HL-60 (cell line): ENCODE data around the gene CDKL4.

Experiments
- POLR2AphosphoS5 ChIP-seq: IDR thresholded peaks from 2 replicates; pipeline ENCODE4 v1.6.1; 2012; ENCODE audit warnings: low read depth
- TF ChIP-seq, protein P1 (sequence below): IDR thresholded peaks from one replicate; pipeline ENCODE4 v1.5.1; 2011; ENCODE audit warnings: low read length, control low read depth, inconsistent platforms; ENCODE audit not compliant: insufficient read depth
- TF ChIP-seq, protein P2 (sequence below): IDR thresholded peaks from 2 replicates; pipeline ENCODE4 v1.6.1; 2012; ENCODE audit warnings: low read depth; ENCODE audit not compliant: insufficient replicate concordance

DNA sequence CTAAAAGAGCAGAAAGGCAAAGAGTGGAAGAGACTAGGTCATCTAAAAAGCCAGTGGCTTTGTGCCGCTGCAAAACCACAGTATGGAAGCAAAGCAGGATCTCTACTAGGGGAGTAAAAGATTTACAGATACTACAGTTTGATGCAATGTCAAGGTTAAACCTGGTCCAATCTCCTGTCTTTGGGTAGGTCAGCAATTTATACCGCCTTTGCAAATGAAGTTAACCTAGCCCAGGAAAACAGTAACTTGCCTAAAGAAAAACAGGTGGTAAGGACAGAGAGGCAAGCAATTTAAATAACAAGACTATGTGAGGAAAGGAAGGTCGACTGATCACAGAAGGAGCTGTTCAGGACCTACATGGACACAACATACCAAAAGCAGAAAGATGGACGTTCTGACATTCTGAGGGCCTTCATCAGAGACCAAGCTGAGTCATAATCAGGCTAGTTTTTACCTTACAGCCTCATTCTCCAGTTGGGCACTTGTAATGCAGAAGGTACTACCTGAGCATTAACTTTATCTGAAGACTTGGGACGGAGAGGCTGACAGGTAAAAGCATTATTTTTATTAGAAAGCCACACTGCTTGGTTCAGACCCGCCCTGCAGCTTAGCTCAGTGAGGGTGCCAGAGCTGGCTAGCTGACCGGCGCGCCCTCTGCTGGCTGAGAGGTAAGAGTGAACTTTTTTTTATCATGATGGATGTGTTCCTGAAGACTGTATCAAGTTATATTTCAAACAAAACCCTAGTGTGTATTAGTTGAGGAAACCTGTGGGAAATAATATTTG lies 15.9 kb downstream of the CDKL4 start:
- TF ChIP-seq, protein P1, sequence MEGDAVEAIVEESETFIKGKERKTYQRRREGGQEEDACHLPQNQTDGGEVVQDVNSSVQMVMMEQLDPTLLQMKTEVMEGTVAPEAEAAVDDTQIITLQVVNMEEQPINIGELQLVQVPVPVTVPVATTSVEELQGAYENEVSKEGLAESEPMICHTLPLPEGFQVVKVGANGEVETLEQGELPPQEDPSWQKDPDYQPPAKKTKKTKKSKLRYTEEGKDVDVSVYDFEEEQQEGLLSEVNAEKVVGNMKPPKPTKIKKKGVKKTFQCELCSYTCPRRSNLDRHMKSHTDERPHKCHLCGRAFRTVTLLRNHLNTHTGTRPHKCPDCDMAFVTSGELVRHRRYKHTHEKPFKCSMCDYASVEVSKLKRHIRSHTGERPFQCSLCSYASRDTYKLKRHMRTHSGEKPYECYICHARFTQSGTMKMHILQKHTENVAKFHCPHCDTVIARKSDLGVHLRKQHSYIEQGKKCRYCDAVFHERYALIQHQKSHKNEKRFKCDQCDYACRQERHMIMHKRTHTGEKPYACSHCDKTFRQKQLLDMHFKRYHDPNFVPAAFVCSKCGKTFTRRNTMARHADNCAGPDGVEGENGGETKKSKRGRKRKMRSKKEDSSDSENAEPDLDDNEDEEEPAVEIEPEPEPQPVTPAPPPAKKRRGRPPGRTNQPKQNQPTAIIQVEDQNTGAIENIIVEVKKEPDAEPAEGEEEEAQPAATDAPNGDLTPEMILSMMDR: peak; percentile 59
- no peak for TF ChIP-seq POLR2AphosphoS5
- TF ChIP-seq, protein P2, sequence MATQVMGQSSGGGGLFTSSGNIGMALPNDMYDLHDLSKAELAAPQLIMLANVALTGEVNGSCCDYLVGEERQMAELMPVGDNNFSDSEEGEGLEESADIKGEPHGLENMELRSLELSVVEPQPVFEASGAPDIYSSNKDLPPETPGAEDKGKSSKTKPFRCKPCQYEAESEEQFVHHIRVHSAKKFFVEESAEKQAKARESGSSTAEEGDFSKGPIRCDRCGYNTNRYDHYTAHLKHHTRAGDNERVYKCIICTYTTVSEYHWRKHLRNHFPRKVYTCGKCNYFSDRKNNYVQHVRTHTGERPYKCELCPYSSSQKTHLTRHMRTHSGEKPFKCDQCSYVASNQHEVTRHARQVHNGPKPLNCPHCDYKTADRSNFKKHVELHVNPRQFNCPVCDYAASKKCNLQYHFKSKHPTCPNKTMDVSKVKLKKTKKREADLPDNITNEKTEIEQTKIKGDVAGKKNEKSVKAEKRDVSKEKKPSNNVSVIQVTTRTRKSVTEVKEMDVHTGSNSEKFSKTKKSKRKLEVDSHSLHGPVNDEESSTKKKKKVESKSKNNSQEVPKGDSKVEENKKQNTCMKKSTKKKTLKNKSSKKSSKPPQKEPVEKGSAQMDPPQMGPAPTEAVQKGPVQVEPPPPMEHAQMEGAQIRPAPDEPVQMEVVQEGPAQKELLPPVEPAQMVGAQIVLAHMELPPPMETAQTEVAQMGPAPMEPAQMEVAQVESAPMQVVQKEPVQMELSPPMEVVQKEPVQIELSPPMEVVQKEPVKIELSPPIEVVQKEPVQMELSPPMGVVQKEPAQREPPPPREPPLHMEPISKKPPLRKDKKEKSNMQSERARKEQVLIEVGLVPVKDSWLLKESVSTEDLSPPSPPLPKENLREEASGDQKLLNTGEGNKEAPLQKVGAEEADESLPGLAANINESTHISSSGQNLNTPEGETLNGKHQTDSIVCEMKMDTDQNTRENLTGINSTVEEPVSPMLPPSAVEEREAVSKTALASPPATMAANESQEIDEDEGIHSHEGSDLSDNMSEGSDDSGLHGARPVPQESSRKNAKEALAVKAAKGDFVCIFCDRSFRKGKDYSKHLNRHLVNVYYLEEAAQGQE: no peak
